ENCODE measurements around the gene TTC28.

TTC28 gene

GRCh38 chr22:28438183-28438768 lies 241.4 kb downstream of the TTC28 start:
- no peak for DNase-seq

GRCh38 chr22:28435982-28436381 lies 243.7 kb downstream of the TTC28 start:
- no peak for DNase-seq

DNA sequence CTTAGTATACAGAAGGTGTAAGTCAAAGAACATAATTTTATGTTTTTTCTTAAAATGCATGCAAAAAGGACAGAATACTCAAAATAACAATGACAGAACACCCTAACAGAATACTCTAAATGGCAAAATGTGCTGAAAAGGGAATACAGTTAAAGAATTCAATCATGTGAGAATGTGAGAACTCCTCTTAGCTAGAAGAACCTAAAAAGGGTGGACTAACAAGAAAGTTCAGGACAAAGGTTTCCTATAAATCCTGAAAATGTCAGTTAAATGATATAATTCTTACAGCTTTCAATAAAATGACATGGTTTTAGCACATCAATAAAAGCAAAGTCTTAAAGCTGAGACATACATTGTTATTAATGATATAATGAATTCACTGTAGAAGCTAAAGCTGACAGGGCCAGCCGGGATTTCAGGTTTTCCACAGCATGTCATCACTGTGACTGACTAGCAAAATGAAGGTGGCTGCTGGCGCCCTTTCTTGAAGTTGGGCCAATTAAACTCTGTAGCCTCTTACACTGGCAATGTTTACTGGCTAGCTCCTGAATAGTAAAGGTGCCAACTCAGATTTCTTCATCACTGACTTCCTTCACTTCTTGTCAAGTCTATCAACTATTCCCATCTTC lies 244.4 kb downstream of the TTC28 start:
- DNase-seq, result no peak

DNA sequence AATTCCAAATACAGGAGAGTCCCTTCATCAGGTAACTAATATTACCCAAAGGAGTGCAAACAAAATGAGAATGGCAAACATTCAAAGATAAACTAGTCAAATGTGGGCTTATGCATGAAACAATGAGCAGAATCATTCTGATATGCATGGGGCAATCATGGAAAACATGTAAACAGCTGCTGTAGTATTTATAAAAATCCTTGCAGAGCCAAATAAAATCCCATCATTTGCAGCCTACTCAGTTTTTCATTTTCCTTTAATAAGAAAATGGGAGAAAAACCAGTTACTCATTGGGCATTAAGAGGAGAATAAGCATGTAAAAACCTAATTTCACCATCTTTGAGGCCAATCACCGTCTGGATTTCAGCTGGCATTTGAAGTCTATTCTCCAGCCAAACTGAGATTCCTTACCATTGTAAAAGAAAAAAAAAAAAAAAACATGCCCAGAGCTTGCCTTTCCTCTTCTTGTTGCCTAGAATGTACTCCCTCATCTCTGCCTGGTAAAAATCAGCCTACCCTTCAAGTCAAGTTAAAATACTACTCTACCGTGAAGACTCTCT lies 249.1 kb downstream of the TTC28 start:
- DNase-seq, result no peak

DNA sequence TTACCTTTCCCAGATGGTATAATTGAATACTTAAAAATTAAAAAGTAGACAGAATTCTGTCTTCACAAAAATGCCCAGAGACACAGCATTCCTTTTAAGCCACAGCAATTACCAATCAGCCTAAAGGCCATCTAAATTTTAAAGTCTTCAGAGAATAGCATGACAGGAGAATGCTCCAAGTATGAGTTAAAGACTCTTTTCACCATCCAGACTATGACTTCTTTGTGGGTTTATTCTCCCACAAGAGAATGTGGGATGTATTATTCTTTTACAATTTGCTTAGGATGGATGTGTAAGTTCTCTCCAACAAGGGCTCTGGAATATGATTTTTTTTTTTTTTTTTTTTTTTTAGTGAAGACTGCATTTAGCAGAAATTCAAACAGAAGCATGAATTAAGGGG lies 249.9 kb downstream of the TTC28 start:
- no peak for DNase-seq

DNA sequence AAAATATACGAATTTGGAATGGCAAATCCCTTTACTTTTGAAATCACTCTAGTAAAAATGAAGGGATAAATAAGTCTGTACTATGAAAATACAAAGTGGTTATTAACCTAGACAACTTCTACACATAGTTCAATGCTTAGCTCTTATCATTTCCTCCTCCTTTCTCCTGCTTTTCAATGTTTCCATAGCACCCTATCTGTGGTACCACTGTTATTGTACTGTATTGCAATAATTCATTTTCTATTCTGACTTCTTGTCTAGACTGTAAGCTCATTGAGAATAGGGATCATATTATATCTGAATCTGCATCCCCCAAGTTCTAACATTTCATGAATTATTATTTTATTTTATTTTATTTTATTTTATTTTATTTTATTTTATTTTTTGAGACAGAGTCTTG lies 251.4 kb downstream of the TTC28 start:
- no peak for DNase-seq

- DNase-seq, result no peak
These were observed 253.1 kb downstream of the TTC28 start for GRCh38 chr22:28426346-28427132.

GRCh38 chr22:28425211-28425610 lies 254.4 kb downstream of the TTC28 start:
- DNase-seq, result no peak

DNA sequence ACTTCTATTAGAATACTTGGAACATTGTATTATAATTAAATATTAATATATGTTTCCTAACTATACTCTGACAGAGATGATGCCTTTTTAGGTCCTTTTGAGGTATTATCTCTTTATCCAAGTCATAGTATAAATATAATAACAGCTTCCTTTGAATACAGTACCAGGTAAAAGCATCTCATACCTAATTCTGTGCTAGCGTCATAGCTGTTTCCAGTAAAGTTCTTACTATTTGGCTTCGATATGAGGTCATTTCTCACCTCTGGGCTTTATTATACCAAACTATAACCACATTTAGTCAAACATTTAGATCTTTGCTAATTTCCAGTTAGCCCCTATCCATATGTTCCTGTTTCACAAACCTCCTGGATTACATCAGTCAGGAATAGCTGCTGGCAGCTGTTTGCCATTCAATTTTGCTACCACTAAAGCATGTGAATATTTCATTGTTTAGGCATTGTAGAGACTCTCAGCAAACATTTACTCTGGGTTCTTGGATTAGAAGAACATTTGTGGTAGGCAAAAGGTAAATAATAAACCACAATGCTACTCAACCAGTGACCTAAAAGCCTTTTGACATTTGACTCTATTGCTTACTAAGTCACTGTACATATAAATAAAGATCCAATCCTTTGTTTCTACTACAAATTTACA lies 255.1 kb downstream of the TTC28 start:
- DNase-seq, result no peak

- DNase-seq, result no peak
These were observed 259.7 kb downstream of the TTC28 start for GRCh38 chr22:28419919-28420318.

GRCh38 chr22:28418008-28418407 lies 261.6 kb downstream of the TTC28 start:
- DNase-seq, result no peak

DNA sequence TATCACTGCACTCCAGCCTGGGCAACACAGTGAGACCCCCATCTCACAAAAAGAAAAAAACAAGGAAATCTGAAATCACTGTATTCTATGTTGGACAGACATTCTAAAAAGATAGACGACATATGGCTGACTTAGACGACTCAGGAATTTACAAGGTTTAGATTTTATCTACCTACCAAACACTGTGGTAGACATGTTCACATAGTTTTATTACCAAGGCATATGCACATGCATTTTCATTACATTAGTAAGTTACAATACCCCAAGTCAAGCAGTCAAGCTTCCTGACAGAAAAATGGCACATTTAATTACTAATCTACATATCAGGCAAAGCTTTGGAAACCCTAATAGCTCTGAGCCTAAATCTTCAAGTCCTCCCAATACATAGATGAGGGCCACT lies 262.2 kb downstream of the TTC28 start:
- DNase-seq, result no peak

DNA sequence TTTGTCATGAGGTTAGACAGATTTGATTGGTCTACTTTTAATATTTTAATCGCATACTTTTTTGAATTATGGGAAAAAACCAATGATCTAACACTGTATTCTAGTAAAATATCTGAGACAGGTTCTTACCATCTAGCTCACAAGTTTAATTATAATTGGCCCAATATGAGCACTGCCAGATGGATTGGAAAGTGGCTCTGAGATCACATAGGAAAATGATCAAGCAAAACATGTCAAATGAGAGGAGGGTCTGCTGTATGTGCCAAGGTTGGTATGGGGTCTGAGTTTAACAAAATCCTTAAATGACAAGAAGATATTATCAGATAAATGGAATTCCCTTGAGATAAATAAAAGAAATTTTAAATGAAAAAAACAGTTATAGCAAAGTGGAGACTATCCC lies 264.7 kb downstream of the TTC28 start:
- no peak for DNase-seq

DNA sequence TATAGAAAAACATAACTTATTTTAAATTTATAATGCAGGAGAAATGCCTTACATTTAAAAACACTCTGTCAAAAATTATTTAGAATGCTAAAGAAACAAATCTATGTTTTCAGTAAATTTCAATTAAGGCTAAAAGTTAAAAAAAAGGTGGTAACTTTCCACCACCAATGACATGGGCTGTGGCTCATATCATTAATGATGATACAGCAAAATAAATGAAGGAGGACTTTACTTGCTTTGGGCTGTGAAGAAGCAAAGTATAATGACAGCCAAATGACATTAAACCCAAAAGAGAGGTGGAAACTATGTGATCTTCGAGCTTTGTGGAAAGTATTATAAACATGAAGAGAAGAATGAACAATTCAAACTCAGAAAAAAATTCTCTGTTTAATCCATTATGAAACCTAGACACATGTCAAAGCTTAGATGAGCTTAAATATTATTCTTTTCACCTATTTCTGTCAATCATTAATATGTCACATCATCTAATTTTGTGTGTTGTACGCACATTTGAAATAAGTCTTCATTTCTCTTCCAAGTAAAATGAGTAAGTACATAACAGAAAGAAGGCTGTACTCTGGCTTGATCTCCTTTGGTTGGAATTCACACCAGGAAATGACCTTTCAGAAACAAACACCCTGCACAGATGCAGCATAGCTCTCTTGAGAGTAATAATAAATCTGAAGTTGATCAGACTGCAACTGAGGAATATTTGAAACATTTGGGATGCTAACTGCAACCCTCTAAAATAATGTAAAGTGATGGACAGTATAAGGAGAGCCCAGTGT lies 265.8 kb downstream of the TTC28 start:
- DNase-seq, result no peak

DNA sequence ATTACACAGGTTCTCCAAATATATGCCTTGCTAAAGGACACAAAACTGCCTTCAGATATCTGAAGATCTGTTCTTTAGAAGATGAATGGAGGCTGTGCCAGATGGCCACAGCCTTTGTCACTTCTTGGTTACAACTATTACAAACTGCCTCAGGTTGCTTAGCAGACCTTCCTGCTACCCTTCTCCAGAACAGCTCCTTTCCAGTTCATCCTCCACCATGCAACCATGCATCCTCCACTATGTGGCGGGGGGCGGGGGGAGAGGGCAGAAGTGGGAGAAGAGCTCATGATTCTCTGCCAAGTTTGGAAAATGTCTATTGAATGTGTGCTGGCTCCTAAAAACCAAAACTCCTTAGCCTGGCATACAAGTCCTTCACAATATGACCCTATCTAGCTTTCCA lies 267.5 kb downstream of the TTC28 start:
- DNase-seq, result no peak

DNA sequence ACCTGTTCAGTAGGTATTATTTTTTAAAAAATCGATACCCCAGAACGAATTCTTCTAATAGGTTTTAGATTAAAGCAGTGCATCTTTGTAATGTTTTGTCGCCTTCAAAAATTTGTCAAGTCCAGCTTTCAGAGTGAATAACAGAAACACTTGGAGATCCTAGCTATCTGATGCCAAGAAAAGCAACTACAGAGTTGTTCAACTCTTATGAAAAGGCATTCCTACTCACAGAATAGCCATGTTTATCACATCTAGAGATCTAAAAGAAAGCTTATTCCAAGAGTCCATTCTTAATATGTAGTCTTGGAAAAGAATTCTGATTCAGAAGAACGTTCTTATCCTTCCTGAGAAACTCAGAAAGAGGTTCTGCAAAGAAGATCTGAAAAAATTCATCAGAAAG lies 268.5 kb downstream of the TTC28 start:
- no peak for DNase-seq

DNA sequence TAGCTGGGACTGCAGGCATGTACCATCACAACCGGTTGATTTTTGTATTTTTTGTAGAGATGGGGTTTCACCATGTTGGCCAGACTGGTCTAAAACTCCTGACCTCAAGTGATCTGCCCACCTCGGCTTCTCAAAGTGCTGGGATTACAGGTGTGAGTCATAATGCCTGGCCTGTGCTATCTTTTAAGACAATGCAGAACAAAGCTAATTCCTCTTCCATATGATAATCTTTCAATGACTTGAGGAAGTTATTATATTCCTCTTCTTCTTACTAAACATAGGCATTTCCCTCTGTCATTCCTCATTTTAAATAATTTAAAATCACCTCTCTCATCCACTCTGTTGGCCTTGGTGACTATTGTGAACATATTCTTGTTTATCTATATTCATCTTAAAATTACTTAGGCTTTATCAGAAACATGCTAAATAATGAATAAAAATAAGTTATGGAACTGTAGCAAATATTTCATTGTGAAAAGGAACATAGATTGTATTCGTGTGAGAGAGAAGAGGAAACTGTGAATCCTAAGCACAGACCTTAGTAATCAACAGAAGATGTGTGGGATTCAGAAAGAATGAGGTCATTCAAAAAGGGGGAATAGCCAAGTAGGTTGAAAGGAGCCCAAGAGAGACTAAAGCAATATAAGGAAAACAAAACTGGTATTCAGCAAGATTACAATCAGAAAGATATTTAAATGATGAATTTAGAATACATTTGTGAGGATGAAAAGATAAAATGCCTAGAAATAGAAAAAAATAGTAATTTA lies 269.4 kb downstream of the TTC28 start:
- no peak for DNase-seq

DNA sequence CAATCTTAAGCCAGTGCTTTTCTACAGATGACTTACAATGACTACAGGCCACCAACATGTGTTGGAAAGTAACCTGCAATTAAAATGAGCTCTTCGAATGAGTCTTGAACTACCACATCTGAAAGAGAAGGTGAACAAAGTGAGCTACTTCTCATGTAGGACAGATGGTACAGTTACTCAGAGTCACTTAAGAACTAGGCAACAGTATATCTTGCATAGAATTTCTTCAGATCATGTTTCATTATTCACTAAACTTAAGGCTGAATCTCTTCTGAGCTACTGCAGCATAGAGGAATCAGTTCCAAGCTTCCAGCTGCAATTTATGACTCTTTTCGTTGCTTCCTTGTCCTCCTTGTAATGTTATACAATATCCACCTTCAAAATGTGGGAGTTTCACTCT lies 270.9 kb downstream of the TTC28 start:
- no peak for DNase-seq

- no peak for DNase-seq
These were observed 272.0 kb downstream of the TTC28 start for GRCh38 chr22:28407645-28408044.

DNA sequence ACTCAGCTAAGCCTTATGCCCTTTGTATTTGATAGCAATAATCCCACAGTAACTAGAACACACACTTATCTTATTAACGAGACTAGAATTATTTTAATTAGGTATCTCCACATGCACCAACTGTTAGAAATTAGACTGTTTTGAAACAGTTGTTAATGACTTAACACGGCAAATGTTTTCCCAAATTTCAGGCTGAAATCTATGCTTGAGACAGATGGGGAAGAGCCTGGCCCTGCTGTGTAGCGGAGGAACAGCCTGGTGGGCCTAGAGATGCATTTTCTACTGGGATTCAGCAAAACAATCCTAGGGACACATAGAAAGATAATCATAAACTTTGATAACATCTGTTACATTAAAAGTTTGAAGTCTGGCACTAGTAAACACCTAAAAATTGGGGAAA lies 273.4 kb downstream of the TTC28 start:
- DNase-seq, result no peak

- no peak for DNase-seq
These were observed 274.1 kb downstream of the TTC28 start for GRCh38 chr22:28405588-28405987.

DNA sequence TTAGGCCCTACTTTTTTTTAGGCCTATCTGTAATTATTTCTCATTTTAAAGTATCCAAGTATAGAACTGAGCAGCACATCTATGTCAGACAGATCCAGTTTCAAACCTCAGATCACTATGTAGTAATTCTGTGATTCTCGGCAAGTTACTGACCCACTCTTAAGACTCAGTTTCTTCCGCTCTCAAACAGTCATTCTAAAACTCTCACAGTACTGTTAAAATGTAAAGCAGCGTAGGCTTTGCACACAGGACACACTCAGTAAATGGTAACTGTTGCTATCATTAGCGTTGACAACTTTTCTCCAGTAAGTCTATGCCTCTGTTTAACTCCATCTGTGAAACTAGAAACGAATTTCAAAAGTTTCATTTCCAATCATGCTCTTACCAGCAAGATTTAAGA lies 277.1 kb downstream of the TTC28 start:
- no peak for DNase-seq
